Keratinocyte (primary cell): Measurements from ENCODE around the gene TFIP11.

Source experiments
- CTCF ChIP-seq, 3 experiments: IDR thresholded peaks in 1 of 3; conservative IDR thresholded peaks in 1 of 3; optimal IDR thresholded peaks in 1 of 3; 2 replicates in 2 of 3; 3 replicates in 1 of 3; pipeline versions ENCODE3 to v1.5.1; 2011; ENCODE audit warnings: low read length in 3 of 3, mild to moderate bottlenecking in 3 of 3, moderate library complexity in 2 of 3, control low read depth in 1 of 3, inconsistent platforms in 1 of 3; ENCODE audit not compliant: insufficient read depth in 2 of 3; ENCODE audit errors: extremely low read depth in 1 of 3
- EZH2 ChIP-seq: IDR thresholded peaks from one replicate; pipeline ENCODE4 v1.6.1; 2012; ENCODE audit warnings: inconsistent platforms, mild to moderate bottlenecking, low read length, moderate library complexity

DNA sequence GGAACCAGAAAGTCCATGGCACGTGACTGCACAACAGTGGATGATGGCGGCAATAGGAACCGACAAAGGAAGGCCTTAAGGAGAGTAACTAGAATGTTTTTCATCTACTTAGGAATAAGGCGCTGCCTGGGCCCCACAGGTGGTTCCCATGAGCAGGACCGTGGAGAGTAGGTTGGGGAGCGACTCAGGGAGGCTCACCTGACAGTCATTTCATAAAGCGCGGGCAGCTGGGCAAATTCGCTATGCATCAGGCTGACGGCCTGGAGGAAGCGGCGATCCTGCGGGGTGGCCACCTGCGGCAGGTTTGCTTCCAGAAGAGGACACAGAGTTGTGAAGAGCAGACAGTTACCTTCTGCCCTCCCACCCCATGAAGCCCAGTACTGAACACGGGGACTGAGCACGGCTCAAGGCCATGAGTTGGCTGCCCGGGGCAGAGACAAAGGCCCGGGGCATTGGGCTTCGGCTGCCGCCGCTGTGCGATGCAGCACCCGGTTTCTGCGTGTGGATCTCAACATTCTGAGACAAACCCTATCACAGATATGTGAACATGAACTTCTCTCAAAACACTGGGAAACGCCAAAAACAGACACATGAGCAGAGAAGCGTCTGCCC, 54.5 kb downstream of the TFIP11 start:
- no peak for TF ChIP-seq CTCF (optimal IDR thresholded peaks at IDR 0.05 in 1 of 3, IDR thresholded peaks at IDR 0.05 in 1 of 3, conservative IDR thresholded peaks at IDR 0.05 in 1 of 3; ENCODE audit: extremely low read depth in 1 of 3, insufficient read depth in 2 of 3, low read length in 3 of 3)
- no peak for TF ChIP-seq EZH2
